Gastrocnemius medialis (tissue), 4 donors: ENCODE results near the gene TMEM52.

Source experiments
- CTCF ChIP-seq, 5 experiments: fragments of 450-650 bp in 3 of 5; fragments of 200-600 bp in 2 of 5; sonication (generic) in 2 of 5; IDR thresholded peaks in 4 of 5; conservative IDR thresholded peaks in 1 of 5; 1 replicate in 4 of 5; 2 replicates in 1 of 5; pipeline ENCODE4 v1.5.1; 2016 to 2019; ENCODE audit warnings: antibody characterized with exemption in 5 of 5, mild to moderate bottlenecking in 3 of 5, moderate library complexity in 3 of 5
- POLR2A ChIP-seq, 2 donors: fragments of 450-650 bp; IDR thresholded peaks; one replicate each; pipeline ENCODE4 v1.6.1; 2017; ENCODE audit warnings: antibody characterized with exemption in 2 of 2, mild to moderate bottlenecking in 2 of 2, moderate library complexity in 2 of 2

- no peak for TF ChIP-seq CTCF (IDR thresholded peaks at IDR 0.05 in 4 of 5, conservative IDR thresholded peaks at IDR 0.05 in 1 of 5)
- no peak for TF ChIP-seq POLR2A (IDR thresholded peaks at IDR 0.05)
These were observed 46.5 kb upstream of the TMEM52 start for GRCh38 chr1:1965546-1965945.
